Neural crest cell (in vitro differentiated cells): ENCODE data around the gene PAK1. TPM values are rescaled to one million over a fixed set of nuclear protein-coding genes. Genes with fewer than 3 reads are reported as not detected.

Experiments
- DNase-seq: peaks from one replicate; pipeline ENCODE4 v3.0.0; 2021; ENCODE audit warnings: low read depth, mixed read lengths, low spot score
- H3K27ac Mint-ChIP-seq: one replicate; pipeline ENCODE4 v1.8.0; 2021; ENCODE audit warnings: mild to moderate bottlenecking, mixed read lengths; ENCODE audit not compliant: unreplicated experiment
- H3K27me3 Mint-ChIP-seq: 2 replicates; pipeline ENCODE4 v1.8.0; 2021; ENCODE audit warnings: low read depth, mild to moderate bottlenecking, mixed read lengths
- H3K36me3 Mint-ChIP-seq: 2 replicates; pipeline ENCODE4 v1.8.0; 2021; ENCODE audit warnings: low read depth, mild to moderate bottlenecking, mixed read lengths
- H3K4me1 Mint-ChIP-seq: 2 replicates; pipeline ENCODE4 v1.8.0; 2021; ENCODE audit warnings: mixed read lengths
- H3K4me3 Mint-ChIP-seq: one replicate; pipeline ENCODE4 v1.8.0; 2021; ENCODE audit warnings: mild to moderate bottlenecking, mixed read lengths
- H3K9me3 Mint-ChIP-seq: 2 replicates; pipeline ENCODE4 v1.8.0; 2021; ENCODE audit warnings: mixed read lengths
- total RNA-seq: library from RNA; stranded (reverse); gene quantifications from 2 replicates; pipeline ENCODE4 v1.2.1, GENCODE V29; 2021
- TF ChIP-seq, protein P1 (sequence below): fragments of 200-600 bp; sonication (generic); conservative IDR thresholded peaks from 2 replicates; pipeline ENCODE4 v1.5.0; 2021; ENCODE audit warnings: antibody characterized with exemption, mild to moderate bottlenecking

Gene PAK1
- total RNA-seq, 1 donor from 2014 or later: 60.5 TPM

DNA sequence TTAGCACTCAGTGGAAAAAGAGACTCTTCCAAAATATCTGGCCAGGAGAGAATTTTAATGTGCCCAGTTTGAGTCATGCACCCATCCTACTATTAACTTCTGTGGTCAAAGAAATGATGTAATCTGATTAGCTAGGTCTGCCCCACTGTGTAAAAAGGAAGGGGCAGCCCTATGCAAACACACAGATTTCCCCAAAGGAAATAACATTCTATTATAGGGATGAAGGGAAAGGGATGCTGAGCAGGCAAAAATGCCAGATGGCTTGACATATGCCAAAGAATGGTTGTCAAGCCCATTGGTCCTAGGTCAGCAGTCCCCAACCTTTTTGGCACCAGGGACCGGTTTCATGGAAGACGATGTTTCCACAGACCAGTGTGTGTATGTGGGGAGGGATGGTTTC lies 43.3 kb upstream of the PAK1 start:
- DNase-seq: no peak
- H3K9me3 Mint-ChIP-seq: no peaks in the 10 kb centered on the region
- no peak overlapping the region for H3K27ac Mint-ChIP-seq

DNA sequence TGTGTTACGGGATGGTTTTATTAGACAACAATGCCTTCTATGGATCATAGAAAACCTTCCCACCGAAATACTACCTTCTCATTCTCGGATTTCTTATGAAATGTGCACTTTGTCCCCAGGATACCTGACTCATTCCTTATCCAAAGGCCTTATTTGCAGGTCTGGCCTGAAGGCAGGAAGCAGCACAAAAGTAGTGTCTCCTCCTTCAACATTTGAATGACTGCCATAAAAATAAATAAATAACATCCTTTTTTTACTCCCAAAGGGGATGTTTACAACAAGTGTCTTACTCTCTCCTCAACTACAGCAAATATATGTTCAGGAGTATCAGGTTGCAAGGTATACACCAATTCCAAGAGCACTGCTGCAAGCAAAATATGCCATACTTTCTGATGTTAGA lies 41.6 kb upstream of the PAK1 start:
- TF ChIP-seq, protein P1, sequence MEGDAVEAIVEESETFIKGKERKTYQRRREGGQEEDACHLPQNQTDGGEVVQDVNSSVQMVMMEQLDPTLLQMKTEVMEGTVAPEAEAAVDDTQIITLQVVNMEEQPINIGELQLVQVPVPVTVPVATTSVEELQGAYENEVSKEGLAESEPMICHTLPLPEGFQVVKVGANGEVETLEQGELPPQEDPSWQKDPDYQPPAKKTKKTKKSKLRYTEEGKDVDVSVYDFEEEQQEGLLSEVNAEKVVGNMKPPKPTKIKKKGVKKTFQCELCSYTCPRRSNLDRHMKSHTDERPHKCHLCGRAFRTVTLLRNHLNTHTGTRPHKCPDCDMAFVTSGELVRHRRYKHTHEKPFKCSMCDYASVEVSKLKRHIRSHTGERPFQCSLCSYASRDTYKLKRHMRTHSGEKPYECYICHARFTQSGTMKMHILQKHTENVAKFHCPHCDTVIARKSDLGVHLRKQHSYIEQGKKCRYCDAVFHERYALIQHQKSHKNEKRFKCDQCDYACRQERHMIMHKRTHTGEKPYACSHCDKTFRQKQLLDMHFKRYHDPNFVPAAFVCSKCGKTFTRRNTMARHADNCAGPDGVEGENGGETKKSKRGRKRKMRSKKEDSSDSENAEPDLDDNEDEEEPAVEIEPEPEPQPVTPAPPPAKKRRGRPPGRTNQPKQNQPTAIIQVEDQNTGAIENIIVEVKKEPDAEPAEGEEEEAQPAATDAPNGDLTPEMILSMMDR: no peak
- H3K4me1 Mint-ChIP-seq: no peaks in the 10 kb centered on the region
- no peaks in the 10 kb centered on the region for H3K36me3 Mint-ChIP-seq
- no peaks in the 10 kb centered on the region for H3K9me3 Mint-ChIP-seq
- no peaks in the 10 kb centered on the region for H3K27me3 Mint-ChIP-seq
- no peak overlapping the region for H3K27ac Mint-ChIP-seq
- H3K4me3 Mint-ChIP-seq: no peak overlapping the region
- no peak for DNase-seq

More for the DNA sequence above, 43.3 kb upstream of the PAK1 start:
- TF ChIP-seq, protein P1: no peak
- Mint-ChIP-seq H3K4me3 (no peak overlapping the region), H3K36me3 (no peaks in the 10 kb centered on the region), H3K4me1 (no peaks in the 10 kb centered on the region), H3K27me3 (no peaks in the 10 kb centered on the region)

DNA sequence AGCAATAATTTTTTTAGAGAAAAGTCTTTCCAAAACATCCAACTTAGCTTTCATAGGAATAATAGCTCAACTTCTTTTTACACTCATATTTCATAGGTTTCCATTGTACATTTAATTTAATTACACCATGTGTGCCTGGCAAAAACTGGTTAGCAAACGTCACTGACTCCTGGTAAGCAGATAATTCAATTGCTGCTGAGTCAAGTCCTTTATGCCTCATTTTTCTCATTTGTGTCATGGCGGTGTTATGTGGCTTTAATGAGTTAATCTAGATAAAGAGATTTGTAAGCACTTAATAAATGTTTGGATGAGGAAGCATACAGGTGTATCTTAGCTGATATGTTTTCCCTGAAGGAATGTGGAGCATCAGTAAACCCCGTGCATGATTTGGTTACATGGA lies 41.2 kb upstream of the PAK1 start:
- H3K4me1 Mint-ChIP-seq: no peaks in the 10 kb centered on the region
- no peaks in the 10 kb centered on the region for H3K9me3 Mint-ChIP-seq
- no peak for DNase-seq
- H3K27me3 Mint-ChIP-seq: no peaks in the 10 kb centered on the region
- TF ChIP-seq, protein P1: no peak
- no peaks in the 10 kb centered on the region for H3K36me3 Mint-ChIP-seq
- H3K4me3 Mint-ChIP-seq: no peak overlapping the region
- H3K27ac Mint-ChIP-seq: no peak overlapping the region

DNA sequence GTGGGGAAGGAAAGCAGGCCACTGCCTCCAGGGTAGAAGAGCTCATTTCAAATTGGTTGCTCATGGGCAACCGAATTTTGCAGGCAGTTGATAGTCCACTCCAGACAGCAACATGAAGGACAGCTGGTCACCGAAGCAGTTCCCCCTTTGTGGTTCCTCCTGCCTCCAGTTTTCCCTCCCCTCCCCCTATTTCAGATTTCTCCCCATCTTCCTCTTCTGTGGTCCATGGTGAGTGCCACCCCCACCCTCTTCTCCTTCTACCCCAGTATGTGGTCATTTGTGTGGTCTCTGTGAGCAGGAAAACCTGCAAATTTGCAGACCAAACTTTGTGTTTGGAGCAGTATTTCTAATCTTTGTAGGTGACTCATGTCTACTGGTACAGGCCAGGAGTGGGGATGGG lies 38.2 kb upstream of the PAK1 start:
- peaks cover 3% of the 10 kb centered on the region for H3K9me3 Mint-ChIP-seq
- no peaks in the 10 kb centered on the region for H3K4me1 Mint-ChIP-seq
- H3K27ac Mint-ChIP-seq: no peak overlapping the region
- H3K36me3 Mint-ChIP-seq: no peaks in the 10 kb centered on the region
- H3K4me3 Mint-ChIP-seq: no peak overlapping the region
- no peaks in the 10 kb centered on the region for H3K27me3 Mint-ChIP-seq
- DNase-seq: no peak
- TF ChIP-seq, protein P1: no peak

DNA sequence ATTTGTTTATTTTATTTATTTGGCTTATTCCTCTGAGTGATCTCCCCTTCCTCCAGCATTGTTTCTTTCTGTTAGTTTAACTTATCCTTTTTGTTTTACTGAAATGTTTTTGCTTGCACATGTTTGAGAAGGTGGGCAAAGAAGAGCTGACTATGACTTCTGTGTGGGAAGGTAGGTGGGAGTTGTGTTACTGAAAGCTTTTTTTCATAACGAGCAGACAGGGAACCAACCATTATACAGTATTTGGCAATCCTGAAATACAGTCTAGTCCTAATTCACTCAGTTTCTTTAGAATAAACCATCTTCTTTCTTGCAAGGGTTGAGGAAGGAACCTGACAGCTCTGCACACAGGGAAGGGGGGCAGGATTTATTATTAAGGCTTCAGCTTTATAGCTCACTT lies 37.0 kb upstream of the PAK1 start:
- no peaks in the 10 kb centered on the region for H3K27me3 Mint-ChIP-seq
- no peaks in the 10 kb centered on the region for H3K4me1 Mint-ChIP-seq
- no peak for DNase-seq
- H3K9me3 Mint-ChIP-seq: peaks cover 3% of the 10 kb centered on the region
- H3K27ac Mint-ChIP-seq: no peak overlapping the region
- H3K36me3 Mint-ChIP-seq: no peaks in the 10 kb centered on the region
- H3K4me3 Mint-ChIP-seq: no peak overlapping the region
- TF ChIP-seq, protein P1: no peak

DNA sequence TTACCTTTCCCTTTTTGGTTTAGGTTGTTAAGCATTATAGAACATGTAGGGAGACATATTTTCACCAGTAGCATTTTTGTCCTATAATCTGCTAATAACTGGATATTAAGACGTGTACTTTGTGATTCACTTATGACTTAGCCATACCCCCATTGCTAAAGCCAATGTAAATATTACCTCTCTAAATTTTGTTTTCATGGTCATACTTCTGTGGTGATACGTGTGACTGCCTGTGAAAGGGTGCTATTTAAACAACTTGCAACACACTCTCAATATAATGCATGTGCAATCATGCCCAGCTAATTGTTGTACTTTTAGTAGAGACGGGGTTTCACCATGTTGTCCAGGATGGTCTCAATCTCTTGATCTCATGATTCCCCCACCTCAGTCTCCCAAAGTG lies 36.2 kb upstream of the PAK1 start:
- Mint-ChIP-seq H3K27me3 (no peaks in the 10 kb centered on the region), H3K36me3 (no peaks in the 10 kb centered on the region)
- TF ChIP-seq, protein P1: no peak

More for the DNA sequence above, 36.2 kb upstream of the PAK1 start:
- Mint-ChIP-seq H3K9me3 (peaks cover 3% of the 10 kb centered on the region), H3K27ac (no peak overlapping the region), H3K4me1 (no peaks in the 10 kb centered on the region), H3K4me3 (no peak overlapping the region)
- no peak for DNase-seq
